Caco-2 (cell line): Measurements from ENCODE around the gene TPM2. TPM values are rescaled to one million over a fixed set of nuclear protein-coding genes. Genes with fewer than 3 reads are reported as not detected.

Source experiments
- BruUV-seq: library from RNA; stranded (reverse); fragments of 400-500 nt; replicated peaks from 2 replicates; lab custom pipeline; 2021; lab: Mats Ljungman, UMichigan
- CTCF ChIA-PET: fragments of 300-600 bp; sonication (Branson Sonifier 250); formaldehyde crosslinking; loops from one replicate; lab custom pipeline; 2022; ENCODE audit warnings: antibody characterized with exemption; lab: Charles Lee
- POLR2A ChIA-PET: fragments of 300-600 bp; sonication (Branson Sonifier 250); formaldehyde crosslinking; loops from one replicate; lab custom pipeline; 2022; ENCODE audit warnings: antibody characterized with exemption; lab: Charles Lee
- DNase-seq, 2 experiments: peaks; one replicate each; pipeline versions ENCODE4 v3.0.0 to v3.0.0-alpha.2; 2020 to 2022
- H3K27me3 ChIP-seq: replicated peaks from 2 replicates; pipeline ENCODE4 v1.6.0; 2011; ENCODE audit warnings: low read length; ENCODE audit not compliant: control insufficient read depth, insufficient read depth
- H3K36me3 ChIP-seq: 2 replicates; pipeline ENCODE4 v1.5.1; 2011; ENCODE audit warnings: low read length; ENCODE audit not compliant: control insufficient read depth, insufficient read depth
- H3K4me1 ChIP-seq: fragments of 250-450 bp; sonication (Bioruptor Pico); 2 replicates; pipeline ENCODE4 v1.5.1; 2020; ENCODE audit warnings: mild to moderate bottlenecking
- H3K4me3 ChIP-seq: 2 replicates; pipeline ENCODE4 v1.5.1; 2011; ENCODE audit warnings: low read depth, mild to moderate bottlenecking, control low read depth, low read length
- H3K9me3 ChIP-seq: fragments of 250-450 bp; sonication (Bioruptor Pico); 2 replicates; pipeline ENCODE4 v1.5.1; 2020; ENCODE audit warnings: mild to moderate bottlenecking, moderate library complexity
- H3K27ac Mint-ChIP-seq: one replicate; pipeline ENCODE4 v1.8.0; 2022; ENCODE audit warnings: mixed read lengths; ENCODE audit not compliant: unreplicated experiment
- H3K27me3 Mint-ChIP-seq: one replicate; pipeline ENCODE4 v1.8.0; 2022; ENCODE audit warnings: mixed read lengths; ENCODE audit not compliant: insufficient read depth, unreplicated experiment
- H3K36me3 Mint-ChIP-seq: one replicate; pipeline ENCODE4 v1.8.0; 2022; ENCODE audit warnings: mild to moderate bottlenecking, mixed read lengths; ENCODE audit not compliant: insufficient read depth, unreplicated experiment
- H3K4me1 Mint-ChIP-seq: one replicate; pipeline ENCODE4 v1.8.0; 2022; ENCODE audit warnings: low read depth, mixed read lengths; ENCODE audit not compliant: unreplicated experiment
- H3K4me3 Mint-ChIP-seq: one replicate; pipeline ENCODE4 v1.8.0; 2022; ENCODE audit warnings: mild to moderate bottlenecking, moderate library complexity, mixed read lengths; ENCODE audit not compliant: unreplicated experiment
- H3K9me3 Mint-ChIP-seq: one replicate; pipeline ENCODE4 v1.8.0; 2022; ENCODE audit warnings: mixed read lengths; ENCODE audit not compliant: unreplicated experiment
- CTCF ChIP-seq, 2 experiments: fragments of 200-600 bp in 1 of 2; IDR thresholded peaks; 1 replicate in 1 of 2; 2 replicates in 1 of 2; pipeline versions ENCODE4 v1.5.1 to v1.8.0; 2011 to 2022; ENCODE audit warnings: antibody characterized with exemption in 1 of 2, control low read depth in 1 of 2, inconsistent platforms in 1 of 2, low read depth in 1 of 2, low read length in 1 of 2, mild to moderate bottlenecking in 1 of 2, moderate library complexity in 1 of 2; ENCODE audit not compliant: insufficient read depth in 1 of 2, severe bottlenecking in 1 of 2, unreplicated experiment in 1 of 2
- intact Hi-C: fragments of 100-400 bp; cut with micrococcal nuclease; formaldehyde crosslinking; loops from one replicate; pipeline ENCODE4 v1.10.0; 2022; ENCODE audit not compliant: unreplicated experiment
- total RNA-seq: library from RNA; stranded (reverse); gene quantifications from 2 replicates; pipeline ENCODE4 v1.2.3, GENCODE V29; 2022

Gene TPM2
- total RNA-seq, 1 experiment from 2014 or later, result 21.8 TPM

GRCh38 chr9:35666045-35666444, 23.7 kb downstream of the TPM2 start:
- Mint-ChIP-seq H3K4me3 (no peak overlapping the region), H3K9me3 (peaks cover 12% of the 10 kb centered on the region), H3K27ac (no peak overlapping the region), H3K36me3 (peaks cover 29% of the 10 kb centered on the region), H3K27me3 (no peaks in the 10 kb centered on the region), H3K4me1 (peaks cover 29% of the 10 kb centered on the region)
- BruUV-seq, result no TSS peak
- H3K9me3 ChIP-seq, result no peaks in the 10 kb centered on the region
- intact Hi-C loops, result no loop called here
- peaks cover 34% of the 10 kb centered on the region for H3K4me1 ChIP-seq
- DNase-seq, result no peak
- CTCF ChIA-PET, result interaction anchor here (2.1 to 3.7 kb wide), 2 partner anchors 30 to 66 kb away, joined by 6 to 35 read pairs; partner anchors contain the start of genes CREB3 and TLN1
- no peaks in the 10 kb centered on the region for H3K36me3 ChIP-seq
- TF ChIP-seq CTCF (IDR thresholded peaks at IDR 0.05; ENCODE audit: insufficient read depth in 1 of 2, low read depth in 1 of 2, low read length in 1 of 2, severe bottlenecking in 1 of 2, unreplicated experiment in 1 of 2), result no peak
- H3K4me3 ChIP-seq, result no peak overlapping the region
- no peaks in the 10 kb centered on the region for H3K27me3 ChIP-seq
- POLR2A ChIA-PET, result interaction anchor here (1.1 to 2.0 kb wide), 3 partner anchors 25 to 62 kb away, joined by 3 to 5 read pairs (median 5); no protein-coding TSS in a partner anchor

GRCh38 chr9:35665471-35665818, 24.3 kb downstream of the TPM2 start:
- peaks cover 34% of the 10 kb centered on the region for H3K4me1 ChIP-seq
- Mint-ChIP-seq H3K36me3 (peaks cover 35% of the 10 kb centered on the region), H3K27ac (peak overlapping the region; percentile 89), H3K4me1 (peaks cover 29% of the 10 kb centered on the region), H3K4me3 (peak overlapping the region; percentile 83), H3K27me3 (no peaks in the 10 kb centered on the region), H3K9me3 (peaks cover 12% of the 10 kb centered on the region)
- no peaks in the 10 kb centered on the region for H3K9me3 ChIP-seq
- no peaks in the 10 kb centered on the region for H3K36me3 ChIP-seq
- TF ChIP-seq CTCF (IDR thresholded peaks at IDR 0.05; ENCODE audit: insufficient read depth in 1 of 2, low read depth in 1 of 2, low read length in 1 of 2, severe bottlenecking in 1 of 2, unreplicated experiment in 1 of 2), result no peak
- no peak for DNase-seq
- no peaks in the 10 kb centered on the region for H3K27me3 ChIP-seq
- ChIA-PET CTCF (interaction anchor here (0.6 to 3.7 kb wide), 6 partner anchors 19 to 125 kb away, joined by 3 to 35 read pairs (median 6); partner anchors contain the start of genes CREB3 and TLN1), POLR2A (interaction anchor here (0.6 to 2.0 kb wide), 10 partner anchors 25 to 503 kb away, joined by 3 to 19 read pairs (median 4); partner anchors contain the start of genes CREB3 and TLN1)
- H3K4me3 ChIP-seq, result peak overlapping the region; percentile 73
- intact Hi-C loops, result no loop called here
- no TSS peak for BruUV-seq

GRCh38 chr9:35664531-35665470, 24.9 kb downstream of the TPM2 start, which contains the start of gene ARHGEF39:
ARHGEF39 (minus strand) TSS chr9:35665195; CDS start chr9:35665169, 26 bp downstream.
- intact Hi-C loops, result no loop called here

More at GRCh38 chr9:35664531-35665470, 24.9 kb downstream of the TPM2 start, which contains the start of gene ARHGEF39:
- ChIA-PET POLR2A (interaction anchor here (0.5 to 2.0 kb wide), 14 partner anchors 10 to 503 kb away, joined by 3 to 19 read pairs (median 4); partner anchors contain the start of genes CREB3 and TLN1), CTCF (interaction anchor here (0.6 to 3.7 kb wide), 9 partner anchors 19 to 125 kb away, joined by 3 to 35 read pairs (median 4); partner anchors contain the start of genes CREB3 and TLN1)
- Histone ChIP-seq H3K36me3 (no peaks in the 10 kb centered on the region), H3K4me3 (peak within 1 kb of the TSS; percentile 73), H3K27me3 (no peaks in the 10 kb centered on the region), H3K9me3 (no peaks in the 10 kb centered on the region), H3K4me1 (peaks cover 27% of the 10 kb centered on the region)
- H3K9me3 Mint-ChIP-seq, result peaks cover 12% of the 10 kb centered on the region
- H3K27ac Mint-ChIP-seq, result peak within 1 kb of the TSS; percentile 89
- peaks cover 40% of the 10 kb centered on the region for H3K36me3 Mint-ChIP-seq
- peak within 1 kb of the TSS; percentile 83 for H3K4me3 Mint-ChIP-seq
- peak in 1 of 2 experiments; percentile 57 for TF ChIP-seq CTCF (IDR thresholded peaks at IDR 0.05; ENCODE audit: insufficient read depth in 1 of 2, low read depth in 1 of 2, low read length in 1 of 2, severe bottlenecking in 1 of 2, unreplicated experiment in 1 of 2)
- BruUV-seq, result TSS peak; percentile 39
- H3K27me3 Mint-ChIP-seq, result no peaks in the 10 kb centered on the region
- peak; percentile 86 to 92 for DNase-seq
- peaks cover 29% of the 10 kb centered on the region for H3K4me1 Mint-ChIP-seq
